GM10266 (cell line): ENCODE measurements around the gene STX16.

Experiments
- DNase-seq: peaks from one replicate; pipeline ENCODE4 v3.0.0; 2012; ENCODE audit errors: extremely low spot score
- TF ChIP-seq, protein P1 (sequence below): IDR thresholded peaks from 2 replicates; pipeline ENCODE4 v1.5.1; 2012; ENCODE audit warnings: mild to moderate bottlenecking, low read depth; ENCODE audit not compliant: control insufficient read depth, insufficient read depth; ENCODE audit errors: missing control alignments

STX16 gene

DNA sequence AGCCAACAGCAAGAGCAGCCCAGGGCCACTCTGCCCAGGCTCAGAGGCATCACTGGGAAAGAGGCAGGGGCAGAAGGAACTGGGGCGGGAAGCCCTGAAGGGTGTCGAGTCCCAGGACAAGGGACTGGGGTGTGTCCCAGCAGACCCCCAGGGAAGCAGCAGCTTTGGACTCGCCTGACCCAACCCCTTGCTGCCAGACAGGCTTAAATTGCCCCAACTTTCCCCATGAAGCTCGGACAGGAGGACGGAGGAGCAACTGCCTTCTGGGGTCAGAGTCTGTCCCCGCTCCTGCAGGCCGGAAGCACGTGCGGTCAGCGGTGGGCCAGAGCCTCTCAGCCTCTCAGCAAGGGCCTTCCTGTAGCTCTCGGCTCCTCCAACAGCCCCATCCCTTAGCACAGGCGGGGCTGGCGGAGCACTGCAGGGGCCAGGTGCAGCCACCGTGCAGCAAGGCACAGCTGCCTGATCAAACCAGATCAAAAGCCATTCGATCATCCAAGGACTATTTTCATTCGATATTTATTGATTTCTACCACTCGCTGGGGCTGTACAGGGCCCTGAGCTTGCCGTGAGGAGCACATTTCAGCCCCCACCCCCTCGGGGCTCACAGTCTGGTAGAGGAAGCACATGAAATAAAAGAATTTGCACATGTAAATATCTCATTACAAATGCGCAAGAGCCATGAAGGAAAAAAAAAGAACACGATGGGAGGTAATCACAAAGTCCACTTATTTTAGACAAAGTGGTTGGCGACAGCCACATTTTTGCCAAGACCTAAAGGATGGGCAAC is 31.8 kb upstream of the STX16 start:
- no peak for DNase-seq
- TF ChIP-seq, protein P1, sequence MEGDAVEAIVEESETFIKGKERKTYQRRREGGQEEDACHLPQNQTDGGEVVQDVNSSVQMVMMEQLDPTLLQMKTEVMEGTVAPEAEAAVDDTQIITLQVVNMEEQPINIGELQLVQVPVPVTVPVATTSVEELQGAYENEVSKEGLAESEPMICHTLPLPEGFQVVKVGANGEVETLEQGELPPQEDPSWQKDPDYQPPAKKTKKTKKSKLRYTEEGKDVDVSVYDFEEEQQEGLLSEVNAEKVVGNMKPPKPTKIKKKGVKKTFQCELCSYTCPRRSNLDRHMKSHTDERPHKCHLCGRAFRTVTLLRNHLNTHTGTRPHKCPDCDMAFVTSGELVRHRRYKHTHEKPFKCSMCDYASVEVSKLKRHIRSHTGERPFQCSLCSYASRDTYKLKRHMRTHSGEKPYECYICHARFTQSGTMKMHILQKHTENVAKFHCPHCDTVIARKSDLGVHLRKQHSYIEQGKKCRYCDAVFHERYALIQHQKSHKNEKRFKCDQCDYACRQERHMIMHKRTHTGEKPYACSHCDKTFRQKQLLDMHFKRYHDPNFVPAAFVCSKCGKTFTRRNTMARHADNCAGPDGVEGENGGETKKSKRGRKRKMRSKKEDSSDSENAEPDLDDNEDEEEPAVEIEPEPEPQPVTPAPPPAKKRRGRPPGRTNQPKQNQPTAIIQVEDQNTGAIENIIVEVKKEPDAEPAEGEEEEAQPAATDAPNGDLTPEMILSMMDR = no peak

- TF ChIP-seq, protein P1 = no peak
- no peak for DNase-seq
These were observed 31.1 kb upstream of the STX16 start for GRCh38 chr20:58619864-58620431.

GRCh38 chr20:58621906-58622548 is 29.1 kb upstream of the STX16 start:
- DNase-seq = no peak
- TF ChIP-seq, protein P1 = no peak

- DNase-seq = no peak
- TF ChIP-seq, protein P1 = no peak
These were observed 28.2 kb upstream of the STX16 start for GRCh38 chr20:58622671-58623578.

- TF ChIP-seq, protein P1 = no peak
- DNase-seq = no peak
These were observed 27.3 kb upstream of the STX16 start for GRCh38 chr20:58623579-58624473.

GRCh38 chr20:58624687-58625086 is 26.4 kb upstream of the STX16 start:
- TF ChIP-seq, protein P1 = no peak
- no peak for DNase-seq
